DMS 273 (cell line): ENCODE measurements around the gene DYNC2H1.
"Not testable (repeated sequence)": the region's sequence is repeated elsewhere in the genome, so short reads cannot be mapped to it uniquely, and the experiment has no call there.

ENCODE experiments used
- DNase-seq: peaks from one replicate; lab custom pipeline; 2025; ENCODE audit not compliant: unreplicated experiment; lab: John Stamatoyannopoulos, UW

The DYNC2H1 gene

DNA sequence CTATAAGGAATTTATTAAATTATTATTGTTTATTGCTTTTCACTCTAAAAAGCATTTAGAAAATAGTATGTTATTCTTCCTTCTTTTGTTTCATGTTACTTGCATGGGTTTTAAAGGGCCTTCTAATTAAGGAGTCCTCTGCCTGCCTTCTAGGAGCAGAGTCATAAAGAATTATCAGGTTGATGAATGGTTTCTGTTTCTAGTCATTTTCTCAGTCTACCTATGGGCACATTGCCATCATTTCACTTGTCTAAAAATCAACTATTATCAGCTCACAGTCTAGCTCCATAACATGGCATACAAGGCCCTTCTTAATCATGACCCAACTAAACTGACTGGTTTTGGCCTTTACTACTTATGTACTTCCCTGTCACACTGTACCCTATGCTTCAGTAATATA lies 16.2 kb downstream of the DYNC2H1 start:
- DNase-seq = no peak

DNA sequence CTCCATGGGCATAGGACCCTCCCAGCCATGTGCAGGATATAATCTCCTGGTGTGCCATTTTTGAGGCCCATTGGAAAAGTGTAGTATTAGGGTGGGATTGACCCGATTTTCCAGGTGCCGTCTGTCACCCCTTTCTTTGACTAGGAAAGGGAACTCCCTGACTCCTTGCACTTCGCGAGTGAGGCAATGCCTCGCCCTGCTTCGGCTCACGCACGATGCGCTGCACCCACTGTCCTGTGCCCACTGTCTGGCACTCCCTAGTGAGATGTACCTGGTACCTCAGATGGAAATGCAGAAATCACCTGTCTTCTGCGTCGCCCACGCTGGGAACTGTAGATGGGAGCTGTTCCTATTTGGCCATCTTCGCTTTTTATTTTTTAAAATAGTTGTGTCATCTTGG lies 32.8 kb downstream of the DYNC2H1 start:
- not testable (repeated sequence) for DNase-seq

DNA sequence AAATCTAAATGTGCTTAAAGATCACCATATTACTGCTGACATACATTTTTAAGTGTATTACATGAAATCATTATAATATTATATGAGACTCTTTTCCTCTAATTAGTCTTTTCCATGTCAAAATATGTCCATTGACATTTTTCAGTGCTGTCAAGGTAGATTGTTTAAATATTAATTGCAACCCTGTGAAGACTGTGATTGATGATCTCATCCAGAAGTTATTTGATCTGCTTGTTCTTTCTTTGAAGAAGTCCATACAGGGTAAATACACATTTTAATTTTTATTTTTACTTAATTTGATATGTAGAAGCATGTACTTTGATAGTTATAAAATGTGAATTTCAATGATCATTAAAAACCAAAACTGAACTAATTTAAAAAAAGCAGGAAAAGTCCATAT lies 38.4 kb downstream of the DYNC2H1 start:
- DNase-seq = no peak

DNA sequence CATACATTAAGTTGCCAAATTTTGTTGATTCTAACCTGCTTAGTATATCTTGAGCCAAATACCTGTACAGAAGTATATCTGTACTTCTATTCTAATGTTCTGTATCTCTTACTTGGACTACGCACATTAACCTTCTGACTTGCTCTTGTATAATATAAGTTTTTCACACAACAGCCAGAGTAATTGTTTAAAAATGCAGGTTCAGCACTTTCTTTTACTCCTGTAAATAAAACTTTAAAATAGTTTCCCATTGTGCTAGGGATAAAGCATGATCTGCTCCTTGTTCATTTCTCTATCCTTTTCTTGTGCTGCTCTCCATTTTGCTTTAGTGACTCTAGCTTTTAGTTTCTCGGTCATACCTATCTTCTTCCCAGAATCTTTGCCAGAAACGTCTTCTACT lies 48.3 kb downstream of the DYNC2H1 start:
- no peak for DNase-seq

DNA sequence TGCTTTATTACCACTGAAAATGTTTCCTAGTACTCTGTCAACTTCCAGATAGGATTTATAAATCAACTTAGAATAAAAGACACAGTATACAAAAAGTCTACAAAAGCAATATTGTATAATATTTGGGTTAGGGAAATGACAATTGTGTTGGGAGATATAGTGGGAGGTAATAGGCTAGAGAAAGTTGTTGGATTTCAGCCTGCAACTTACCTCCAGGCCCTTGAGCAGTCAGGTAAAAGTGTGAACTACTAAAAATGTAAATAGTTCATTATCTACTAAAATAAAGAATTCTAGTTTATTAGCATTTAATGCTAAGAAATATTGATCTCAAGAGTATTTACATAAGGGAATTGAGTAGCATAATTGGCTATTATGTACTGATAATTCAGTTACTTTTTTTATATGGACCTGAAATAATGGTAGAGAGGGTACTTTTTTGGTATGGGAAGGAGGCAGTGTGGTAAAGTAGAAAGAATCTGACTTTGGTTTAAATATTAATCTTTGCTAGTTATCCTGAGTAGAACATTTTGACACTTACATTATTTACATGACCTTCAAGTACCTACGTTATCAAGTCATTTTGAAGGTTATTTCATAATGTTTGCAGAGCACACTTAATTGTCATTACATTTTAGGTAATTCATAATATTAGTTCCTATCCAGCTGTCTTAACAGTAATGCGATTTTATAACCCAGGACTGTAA lies 55.0 kb downstream of the DYNC2H1 start:
- DNase-seq = no peak

DNA sequence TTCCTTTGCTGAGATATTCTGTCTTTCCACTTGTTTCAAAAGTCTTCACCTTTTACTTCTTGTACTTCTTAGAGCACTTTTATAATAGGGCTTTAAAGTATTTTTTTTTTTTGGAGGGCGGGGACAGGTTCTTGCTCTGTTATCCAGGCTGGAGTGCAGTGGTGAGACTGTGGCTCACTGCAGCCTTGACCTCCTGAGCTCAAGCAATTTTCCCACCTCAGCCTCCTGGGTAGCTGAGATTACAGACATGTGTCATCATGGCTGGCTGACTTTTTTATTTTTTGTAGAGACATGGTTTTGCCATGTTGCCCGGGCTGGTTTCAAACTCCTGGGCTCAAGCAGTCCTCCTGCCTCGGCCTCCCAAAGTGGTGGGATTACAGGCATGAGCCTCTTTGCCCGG lies 57.9 kb downstream of the DYNC2H1 start:
- no peak for DNase-seq

DNA sequence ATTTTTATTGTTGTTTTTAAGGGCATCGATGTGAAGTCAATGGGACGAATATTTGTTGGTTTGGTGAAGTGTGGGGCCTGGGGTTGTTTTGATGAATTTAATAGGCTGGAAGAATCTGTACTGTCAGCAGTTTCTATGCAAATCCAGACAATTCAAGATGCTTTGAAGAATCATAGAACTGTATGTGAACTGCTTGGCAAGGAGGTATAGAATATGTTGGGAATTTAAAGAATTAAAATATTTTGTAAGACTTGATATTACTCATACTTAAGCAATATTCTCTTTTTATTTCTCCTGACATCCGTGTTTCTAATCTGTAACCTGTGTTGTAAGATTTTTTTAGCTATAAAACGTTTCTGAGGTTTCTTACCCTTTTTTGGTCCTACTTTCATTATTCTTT lies 61.6 kb downstream of the DYNC2H1 start:
- DNase-seq = peak; percentile 14

DNA sequence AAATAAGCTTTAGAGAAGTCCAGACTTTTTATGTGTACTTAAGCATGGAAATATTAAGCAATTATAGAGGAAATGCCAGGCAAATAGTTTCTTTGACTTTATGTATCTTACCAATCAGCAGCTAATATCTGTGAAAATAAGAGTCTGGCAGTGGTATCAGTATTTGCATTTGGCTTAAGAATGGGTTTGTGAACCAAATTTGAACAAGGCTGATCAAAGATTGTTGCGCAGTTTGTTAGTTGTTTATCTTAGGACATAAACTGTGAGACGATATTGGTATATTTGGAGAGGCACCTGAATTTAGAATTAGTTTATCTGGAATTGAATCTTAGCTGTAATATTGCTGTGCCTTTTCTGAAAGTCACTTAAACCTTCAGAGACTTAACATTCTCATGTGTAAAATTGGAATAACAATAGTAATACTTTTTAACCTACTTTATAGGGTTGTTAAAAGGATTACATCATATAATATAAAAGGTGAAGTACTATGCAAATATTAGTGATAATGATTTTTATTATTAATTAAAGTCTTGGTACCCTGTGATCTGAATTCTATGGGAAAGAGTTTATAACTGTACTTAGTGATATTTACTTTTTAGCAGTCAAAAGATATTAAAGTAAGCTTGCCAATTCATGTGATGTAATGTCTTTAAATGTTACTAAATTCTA lies 66.4 kb downstream of the DYNC2H1 start:
- no peak for DNase-seq

DNA sequence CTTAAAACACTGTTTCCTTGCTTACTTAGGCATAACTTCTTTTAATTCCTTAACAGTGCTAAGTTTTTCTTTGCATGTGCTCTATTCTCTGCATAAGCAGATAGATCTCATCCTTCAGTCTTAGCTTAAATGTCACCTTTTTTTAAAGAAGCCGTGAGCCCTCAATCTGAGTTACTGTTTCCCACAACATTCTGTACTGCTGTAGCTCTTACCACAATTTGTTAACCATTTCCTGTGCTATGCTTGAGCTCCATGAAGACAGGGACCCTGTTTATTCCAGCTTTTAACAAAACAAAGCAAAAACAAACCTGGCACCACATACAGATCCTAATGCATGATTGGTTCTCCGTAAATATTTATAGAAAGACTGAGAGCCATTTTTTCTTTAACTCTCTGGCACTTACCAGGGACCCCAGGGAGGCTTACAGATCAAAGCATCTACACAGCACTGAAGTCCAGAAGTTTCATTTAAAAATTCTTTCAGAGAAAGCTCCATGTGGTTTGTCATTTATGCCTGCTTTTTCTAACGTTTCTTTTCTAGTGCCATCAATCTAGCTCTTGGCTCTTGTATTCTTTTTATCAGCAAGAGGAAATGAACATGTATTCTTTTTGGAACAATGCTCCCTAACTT lies 74.9 kb downstream of the DYNC2H1 start:
- no peak for DNase-seq

DNA sequence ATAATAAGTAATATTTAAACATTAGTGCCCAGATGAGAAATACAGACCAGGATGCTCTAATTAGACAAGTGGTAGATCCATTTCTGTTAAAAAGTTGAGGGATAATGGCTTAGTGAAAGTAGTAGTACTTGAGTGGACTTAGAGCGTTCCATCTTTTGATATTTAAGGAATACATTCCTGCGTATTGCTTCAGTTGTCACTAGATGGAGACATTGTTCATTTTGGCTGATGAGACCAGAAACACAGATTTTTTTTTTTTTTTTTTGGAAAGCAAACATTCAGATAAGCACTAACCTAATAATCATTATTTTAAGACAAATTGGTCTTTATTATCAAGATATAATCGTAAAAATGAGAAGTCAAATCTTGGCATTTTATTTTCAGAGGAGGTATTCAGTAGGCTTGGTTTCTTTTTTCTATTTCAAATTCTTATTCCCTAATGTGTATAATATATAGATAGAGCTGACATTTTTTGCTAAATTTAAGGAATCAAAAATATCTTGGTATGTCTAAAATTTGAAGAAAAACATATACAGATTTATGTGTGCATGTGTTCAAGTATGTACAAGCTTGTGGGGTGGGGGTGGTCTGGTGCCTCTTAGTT lies 92.9 kb downstream of the DYNC2H1 start:
- DNase-seq = peak; percentile 32

DNA sequence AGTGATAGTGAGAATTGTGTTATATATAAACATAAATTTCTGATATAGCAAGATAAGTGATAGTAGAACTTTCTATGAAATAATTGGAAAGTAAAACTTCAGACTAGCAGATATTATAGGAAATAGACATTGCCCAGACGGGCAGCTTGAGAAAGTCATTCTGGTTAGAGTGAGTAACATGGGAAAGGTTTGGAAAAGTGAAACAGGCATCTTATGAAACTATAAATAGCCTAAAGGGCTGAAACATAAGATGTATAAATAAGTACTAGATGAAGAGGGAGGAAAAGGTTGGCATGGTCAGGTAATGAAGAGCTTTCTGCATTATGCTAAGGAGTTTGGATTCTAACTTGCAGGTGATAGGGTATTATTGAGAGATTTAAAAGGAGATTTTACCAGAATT lies 101.3 kb downstream of the DYNC2H1 start:
- no peak for DNase-seq

DNA sequence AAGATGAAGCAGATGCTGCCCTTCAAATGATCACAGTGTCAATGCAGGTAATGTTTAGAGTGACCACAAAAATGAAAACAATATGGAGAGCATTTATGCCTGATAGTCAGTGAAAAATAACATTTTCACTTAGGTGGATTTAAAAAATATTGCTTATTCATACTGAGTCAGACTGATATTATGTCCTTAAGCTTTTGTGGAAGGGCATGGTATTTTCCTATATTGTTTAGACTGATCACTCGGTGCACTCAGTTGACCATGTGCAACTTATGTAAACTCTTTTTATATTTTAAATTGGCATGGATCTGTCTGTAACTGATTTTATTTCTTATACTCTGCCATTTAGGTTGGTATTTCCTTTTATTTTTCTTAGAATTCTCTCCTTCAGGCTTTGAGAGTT lies 106.6 kb downstream of the DYNC2H1 start:
- DNase-seq = no peak

DNA sequence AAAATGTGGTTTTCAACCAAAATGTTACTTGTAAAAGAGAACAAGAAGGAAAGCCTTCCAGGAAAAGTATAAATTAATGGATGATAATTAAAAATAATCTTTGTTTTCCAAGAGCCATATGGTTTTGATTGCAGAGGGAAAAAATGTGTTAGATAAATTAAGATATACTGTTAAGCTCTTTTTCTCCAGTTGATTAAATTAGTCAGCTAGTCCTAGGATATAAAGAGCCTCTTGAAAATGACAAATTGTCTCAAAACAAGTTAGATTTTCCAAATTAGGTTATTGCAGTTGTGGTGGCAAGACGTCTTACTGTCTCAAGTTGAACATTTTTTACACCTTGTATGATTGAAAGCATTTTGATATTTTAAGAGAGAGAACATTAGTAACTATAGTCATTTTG lies 110.9 kb downstream of the DYNC2H1 start:
- no peak for DNase-seq

DNA sequence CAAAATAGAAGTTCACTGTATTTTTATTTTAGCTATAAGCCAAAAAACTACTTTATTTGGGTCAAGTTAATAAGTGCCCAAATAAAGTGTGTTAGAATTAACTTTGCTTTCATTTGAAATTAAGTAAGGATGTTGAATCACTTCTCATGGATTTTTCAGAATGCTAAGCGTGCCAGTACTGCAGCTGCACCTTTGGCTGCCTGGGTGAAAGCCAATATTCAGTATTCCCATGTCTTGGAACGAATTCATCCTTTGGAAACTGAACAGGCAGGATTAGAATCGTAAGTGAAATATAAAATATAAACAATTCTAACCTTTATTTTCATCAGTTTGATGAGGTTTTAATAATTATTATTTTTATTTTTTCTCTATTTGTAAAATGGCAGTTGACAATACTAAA lies 113.6 kb downstream of the DYNC2H1 start:
- no peak for DNase-seq

DNA sequence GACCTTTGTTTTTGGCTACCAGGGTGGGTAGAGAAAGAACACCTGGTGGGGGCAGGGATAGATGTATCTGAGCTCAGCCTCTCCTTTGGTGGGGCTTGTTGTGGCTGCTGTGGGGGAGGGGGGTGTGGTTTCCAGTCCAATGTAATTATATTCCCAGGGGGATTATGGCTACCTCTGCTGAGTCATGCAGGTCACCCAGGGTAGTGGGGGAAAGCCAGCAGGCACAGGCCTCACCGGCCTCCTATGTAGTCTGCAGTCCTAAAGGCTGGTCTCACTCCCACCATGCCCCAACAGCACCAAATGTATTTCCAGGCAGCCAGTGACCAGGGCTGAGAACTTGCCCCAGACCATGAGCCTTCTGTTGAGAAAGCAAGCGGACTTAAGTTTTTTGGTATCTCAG lies 119.6 kb downstream of the DYNC2H1 start:
- peak; percentile 1 for DNase-seq

DNA sequence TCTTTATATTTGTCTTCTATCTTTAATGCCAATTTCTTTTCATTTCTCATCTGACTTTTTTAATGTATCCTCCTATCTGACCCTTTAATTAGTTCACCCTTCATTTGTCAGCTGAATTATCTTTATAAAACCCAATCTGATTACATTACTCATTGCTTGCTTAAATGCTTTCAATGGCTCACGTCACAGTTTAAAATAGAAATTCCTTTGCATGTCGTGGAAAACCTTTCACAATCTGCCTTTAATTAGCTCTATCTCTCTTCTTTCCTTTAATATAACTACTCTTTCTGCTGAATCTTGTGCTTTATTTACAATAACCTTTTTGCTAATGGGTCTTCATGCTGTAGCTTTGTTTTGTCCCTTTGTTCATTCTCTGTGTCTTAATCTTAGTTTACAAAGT lies 125.7 kb downstream of the DYNC2H1 start:
- no peak for DNase-seq

DNA sequence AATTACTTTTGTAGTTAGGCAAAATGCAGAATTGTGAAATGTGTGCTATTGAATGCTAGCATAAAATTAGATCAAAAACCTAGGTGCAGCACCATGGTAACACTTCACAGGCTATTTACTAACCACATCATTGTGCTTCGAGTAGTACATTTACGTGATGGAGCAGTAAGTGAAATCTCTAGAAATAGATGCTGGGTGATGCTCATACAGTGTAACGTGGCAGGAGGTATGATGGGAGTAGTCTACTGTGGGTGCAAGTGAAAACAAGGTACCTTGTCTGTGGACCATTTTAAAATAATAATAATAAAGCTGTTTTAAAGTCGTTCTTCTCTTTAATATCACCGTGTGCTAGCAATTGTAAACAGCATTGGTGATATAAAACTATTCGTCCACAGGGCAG lies 132.3 kb downstream of the DYNC2H1 start:
- no peak for DNase-seq

DNA sequence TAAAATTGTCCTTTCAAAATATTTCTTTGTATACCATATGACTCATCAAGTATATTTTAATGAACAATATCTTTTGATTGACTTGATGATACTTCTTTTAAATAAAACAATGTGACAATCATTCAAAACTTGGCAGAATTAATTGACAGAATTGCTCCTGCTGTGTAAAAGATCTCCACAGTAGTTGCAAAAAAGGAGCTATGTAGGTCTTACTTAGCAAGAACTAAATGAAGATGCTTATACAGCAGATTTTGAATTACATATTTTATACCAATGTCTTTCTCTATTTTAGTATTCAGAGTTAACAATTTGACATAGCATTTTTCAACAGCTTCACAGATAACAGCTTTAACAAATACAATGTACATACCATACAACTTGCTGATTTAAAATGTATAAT lies 144.9 kb downstream of the DYNC2H1 start:
- no peak for DNase-seq

DNA sequence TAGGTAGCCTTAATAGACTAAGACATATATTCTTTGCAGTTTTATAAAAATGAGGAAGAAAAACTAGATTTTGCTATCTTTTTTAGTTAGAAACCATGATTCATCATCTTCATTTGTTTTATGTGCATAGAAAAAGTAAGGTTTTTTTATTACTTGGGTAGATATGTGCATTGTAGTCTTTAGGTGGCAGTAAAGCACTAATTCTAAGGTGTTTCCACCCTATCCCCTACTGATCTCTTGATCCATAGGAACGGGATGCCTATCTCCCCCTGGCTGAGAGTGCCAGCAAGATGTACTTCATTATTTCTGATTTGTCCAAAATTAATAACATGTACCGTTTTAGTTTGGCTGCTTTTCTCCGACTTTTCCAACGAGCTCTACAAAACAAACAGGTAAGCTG lies 148.1 kb downstream of the DYNC2H1 start:
- peak; percentile 10 for DNase-seq

DNA sequence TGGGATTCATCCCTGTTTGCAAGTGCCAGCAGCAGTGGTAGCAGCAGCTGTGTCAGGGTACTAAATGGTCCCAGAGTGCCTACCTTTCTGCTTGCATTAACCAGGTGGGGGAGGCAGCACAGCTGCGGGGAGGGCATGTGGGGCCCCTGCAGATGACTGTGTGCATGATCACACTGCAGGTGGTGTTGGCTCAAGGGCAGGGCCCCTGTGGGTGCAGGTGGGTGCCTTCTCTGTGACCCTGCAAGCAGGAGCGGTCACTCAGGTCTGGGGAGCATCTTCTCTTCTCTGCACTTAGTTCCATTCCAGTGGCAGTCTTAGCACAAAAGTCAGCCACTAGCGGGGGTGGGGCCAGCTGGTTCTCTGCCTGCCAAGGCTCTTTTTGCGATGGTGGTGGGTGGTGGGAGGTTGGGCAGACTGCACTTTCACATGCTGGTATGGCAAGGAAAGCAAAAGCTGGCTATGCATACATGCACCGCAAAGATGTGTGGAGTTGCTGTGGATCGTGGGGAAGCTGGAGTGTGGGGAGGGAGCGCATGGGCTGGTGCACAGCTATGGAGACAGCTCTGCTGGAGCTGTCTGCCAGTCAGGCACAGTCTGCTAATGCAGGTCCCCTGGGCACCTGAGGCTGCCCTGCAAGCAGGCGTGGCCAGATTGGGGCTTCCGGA lies 157.1 kb downstream of the DYNC2H1 start:
- DNase-seq = no peak

DNA sequence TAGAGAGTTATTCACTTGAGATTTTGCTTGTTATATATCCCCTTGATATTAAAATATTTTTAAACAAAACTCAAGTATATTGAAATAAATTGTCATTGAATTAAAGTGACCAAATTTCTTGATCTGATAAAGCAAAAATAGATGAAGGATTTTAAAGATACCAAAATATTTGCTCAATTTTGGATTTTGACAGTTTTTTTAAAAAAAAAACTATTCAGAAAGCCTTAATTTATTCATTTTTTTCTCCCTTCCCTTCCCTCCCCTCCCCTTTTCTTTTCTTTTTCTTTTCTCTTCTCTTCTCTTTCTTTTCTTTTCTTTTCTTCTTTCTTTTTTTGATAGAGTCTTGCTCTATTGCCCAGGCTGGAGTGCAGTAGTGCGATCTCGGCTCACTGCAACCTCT lies 163.7 kb downstream of the DYNC2H1 start:
- no peak for DNase-seq

DNA sequence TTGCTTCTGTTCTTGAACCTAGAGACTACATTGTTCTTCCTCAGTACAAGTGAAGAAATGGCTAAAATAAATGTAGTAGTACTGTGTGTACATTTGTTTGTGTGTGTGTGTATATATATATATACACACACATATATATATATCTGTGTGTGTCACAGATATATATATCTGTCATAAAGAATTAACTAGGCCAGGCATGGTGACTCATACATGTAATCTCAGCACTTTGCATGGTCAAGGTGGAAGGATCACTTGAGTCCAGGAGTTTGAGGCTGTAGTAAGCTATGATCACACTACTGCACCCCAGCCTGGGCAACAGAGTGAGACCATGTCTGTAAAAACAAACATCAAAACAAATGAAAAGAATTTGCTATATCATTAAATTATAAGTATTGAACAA lies 164.8 kb downstream of the DYNC2H1 start:
- DNase-seq = no peak
